HFFc6 (cell line): Measurements from ENCODE around the gene TWSG1. TPM values are rescaled to one million over a fixed set of nuclear protein-coding genes. Genes with fewer than 3 reads are reported as not detected.

Experiments used
- DNase-seq: peaks from one replicate; pipeline ENCODE4 v3.0.0-alpha.2; 2018
- H3K27ac Mint-ChIP-seq: 2 replicates; pipeline ENCODE4 v1.8.0; 2020; ENCODE audit warnings: mild to moderate bottlenecking, mixed read lengths
- H3K27me3 Mint-ChIP-seq: 2 replicates; pipeline ENCODE4 v1.8.0; 2021; ENCODE audit warnings: mild to moderate bottlenecking, moderate library complexity, mixed read lengths; ENCODE audit not compliant: insufficient read depth
- H3K36me3 Mint-ChIP-seq: 2 replicates; pipeline ENCODE4 v1.8.0; 2021; ENCODE audit warnings: low read depth, mixed read lengths
- H3K4me1 Mint-ChIP-seq: 2 replicates; pipeline ENCODE4 v1.8.0; 2020; ENCODE audit warnings: low read depth, mixed read lengths
- H3K4me3 Mint-ChIP-seq: 2 replicates; pipeline ENCODE4 v1.8.0; 2020; ENCODE audit warnings: mild to moderate bottlenecking, moderate library complexity, mixed read lengths
- H3K9me3 Mint-ChIP-seq: 2 replicates; pipeline ENCODE4 v1.8.0; 2020; ENCODE audit warnings: mild to moderate bottlenecking, mixed read lengths
- CTCF ChIP-seq: fragments of 200-600 bp; sonication (generic); IDR thresholded peaks from 2 replicates; pipeline ENCODE4 v1.5.0; 2021; ENCODE audit warnings: antibody characterized with exemption, mild to moderate bottlenecking
- total RNA-seq, 6 experiments: library from RNA; stranded (reverse); fragmentation: NEBNext Ultra II Directional; extraction: Animal tissue kit (Norgen Biotek cat#: 25700); gene quantifications; 2 replicates in 1 of 6; 3 replicates in 5 of 6; pipeline ENCODE4 v1.2.3, GENCODE V29; 2021

TWSG1 gene
- total RNA-seq, 6 experiments from 2014 or later = 119 to 153 (median 138) TPM

GRCh38 chr18:9319333-9319732, 15.2 kb upstream of the TWSG1 start:
- peaks cover 66% of the 10 kb centered on the region for H3K4me1 Mint-ChIP-seq
- peak overlapping the region; percentile 54 for H3K4me3 Mint-ChIP-seq
- H3K27ac Mint-ChIP-seq = peak overlapping the region; percentile 61
- peak; percentile 48 for DNase-seq
- peaks cover 12% of the 10 kb centered on the region for H3K9me3 Mint-ChIP-seq
- H3K27me3 Mint-ChIP-seq = peaks cover 3% of the 10 kb centered on the region
- no peak for TF ChIP-seq CTCF
- peaks cover 31% of the 10 kb centered on the region for H3K36me3 Mint-ChIP-seq

- peak; percentile 19 for DNase-seq
- Mint-ChIP-seq H3K27ac (peak overlapping the region; percentile 79), H3K9me3 (peaks cover 12% of the 10 kb centered on the region), H3K36me3 (peaks cover 31% of the 10 kb centered on the region), H3K27me3 (peaks cover 3% of the 10 kb centered on the region), H3K4me1 (peaks cover 70% of the 10 kb centered on the region), H3K4me3 (0 out of 2 replicates have a peak overlapping the region, but pooled peaks have one; percentile 2)
- no peak for TF ChIP-seq CTCF
Measured at GRCh38 chr18:9321017-9321452, 13.5 kb upstream of the TWSG1 start.

GRCh38 chr18:9321736-9322135, 12.8 kb upstream of the TWSG1 start:
- Mint-ChIP-seq H3K4me1 (peaks cover 70% of the 10 kb centered on the region), H3K4me3 (no peak overlapping the region), H3K27ac (peak overlapping the region; percentile 79), H3K9me3 (peaks cover 12% of the 10 kb centered on the region), H3K36me3 (peaks cover 34% of the 10 kb centered on the region), H3K27me3 (peaks cover 3% of the 10 kb centered on the region)
- DNase-seq = no peak
- TF ChIP-seq CTCF = no peak

- Mint-ChIP-seq H3K27me3 (peaks cover 3% of the 10 kb centered on the region), H3K36me3 (peaks cover 35% of the 10 kb centered on the region)
- TF ChIP-seq CTCF = no peak
Measured at GRCh38 chr18:9322744-9323143, 11.8 kb upstream of the TWSG1 start.

GRCh38 chr18:9323750-9324445, 10.7 kb upstream of the TWSG1 start:
- Mint-ChIP-seq H3K36me3 (peaks cover 35% of the 10 kb centered on the region), H3K27ac (peak overlapping the region; percentile 63), H3K9me3 (peaks cover 16% of the 10 kb centered on the region), H3K27me3 (peaks cover 3% of the 10 kb centered on the region), H3K4me3 (0 out of 2 replicates have a peak overlapping the region, but pooled peaks have one; percentile 5), H3K4me1 (peaks cover 60% of the 10 kb centered on the region)
- DNase-seq = peak; percentile 60
- TF ChIP-seq CTCF = no peak

More at GRCh38 chr18:9322744-9323143, 11.8 kb upstream of the TWSG1 start:
- H3K9me3 Mint-ChIP-seq = peaks cover 12% of the 10 kb centered on the region
- DNase-seq = no peak
- no peak overlapping the region for H3K4me3 Mint-ChIP-seq
- H3K27ac Mint-ChIP-seq = peak overlapping the region; percentile 20; the same call in 1 of the 2 replicates
- H3K4me1 Mint-ChIP-seq = peaks cover 61% of the 10 kb centered on the region
